SK-N-MC (cell line): Measurements from ENCODE around the gene CDH22.

Experiments used
- DNase-seq: peaks from one replicate; pipeline ENCODE4 v3.0.0-alpha.2; 2011; ENCODE audit warnings: low read depth, low spot score
- H3K27ac ChIP-seq: fragments of 200-600 bp; sonication (generic); 2 replicates; pipeline ENCODE4 v1.5.1; 2016; ENCODE audit warnings: mixed run types
- H3K36me3 ChIP-seq: fragments of 200-600 bp; sonication (generic); 2 replicates; pipeline ENCODE4 v1.6.1; 2017; ENCODE audit warnings: antibody characterized with exemption, low read length, mixed read lengths; ENCODE audit not compliant: insufficient read depth
- H3K4me3 ChIP-seq: fragments of 200-600 bp; sonication (generic); 2 replicates; pipeline ENCODE4 v1.5.1; 2016
- H3K9ac ChIP-seq: fragments of 200-600 bp; sonication (generic); 2 replicates; pipeline ENCODE4 v1.8.0; 2017; ENCODE audit warnings: mixed run types, mixed read lengths; ENCODE audit not compliant: insufficient read length
- H3K9me3 ChIP-seq: fragments of 200-600 bp; sonication (generic); 2 replicates; pipeline ENCODE4 v1.6.1; 2017; ENCODE audit warnings: low read depth, mild to moderate bottlenecking, antibody characterized with exemption, low read length, moderate library complexity, mixed read lengths
- EZH2 ChIP-seq: fragments of 200-600 bp; sonication (generic); IDR thresholded peaks from one replicate; pipeline ENCODE4 v1.6.1; 2017; ENCODE audit warnings: antibody characterized with exemption
- FOXP2 ChIP-seq: optimal IDR thresholded peaks from 2 replicates; pipeline ENCODE3; 2011; ENCODE audit warnings: mild to moderate bottlenecking, moderate library complexity; ENCODE audit not compliant: insufficient read depth; ENCODE audit errors: extremely low read length, control extremely low read depth
- POLR2AphosphoS5 ChIP-seq: IDR thresholded peaks from 2 replicates; pipeline ENCODE4 v1.6.1; 2012; ENCODE audit warnings: mild to moderate bottlenecking, low read depth, low read length, borderline replicate concordance

Gene CDH22

GRCh38 chr20:46139908-46140482, 168.3 kb downstream of the CDH22 start:
- Histone ChIP-seq H3K4me3 (no peak overlapping the region), H3K9me3 (no peaks in the 10 kb centered on the region), H3K36me3 (no peaks in the 10 kb centered on the region), H3K27ac (no peak overlapping the region), H3K9ac (no peak overlapping the region)
- no peak for DNase-seq
- TF ChIP-seq POLR2AphosphoS5 (no peak), FOXP2 (no peak), EZH2 (no peak)

GRCh38 chr20:46139266-46139889, 168.9 kb downstream of the CDH22 start:
- TF ChIP-seq FOXP2 (no peak), POLR2AphosphoS5 (no peak), EZH2 (no peak)
- no peak overlapping the region for H3K27ac ChIP-seq
- H3K36me3 ChIP-seq: no peaks in the 10 kb centered on the region
- H3K9me3 ChIP-seq: no peaks in the 10 kb centered on the region
- H3K9ac ChIP-seq: no peak overlapping the region
- no peak overlapping the region for H3K4me3 ChIP-seq
- DNase-seq: no peak

- Histone ChIP-seq H3K36me3 (no peaks in the 10 kb centered on the region), H3K9ac (no peak overlapping the region), H3K4me3 (no peak overlapping the region), H3K9me3 (no peaks in the 10 kb centered on the region), H3K27ac (no peak overlapping the region)
- DNase-seq: no peak
- no peak for TF ChIP-seq FOXP2
- no peak for TF ChIP-seq EZH2
Measured at GRCh38 chr20:46137816-46138215, 170.5 kb downstream of the CDH22 start.

- Histone ChIP-seq H3K9ac (no peak overlapping the region), H3K9me3 (no peaks in the 10 kb centered on the region), H3K36me3 (no peaks in the 10 kb centered on the region), H3K27ac (no peak overlapping the region), H3K4me3 (no peak overlapping the region)
- TF ChIP-seq EZH2 (no peak), POLR2AphosphoS5 (no peak), FOXP2 (no peak)
- DNase-seq: no peak
Measured at GRCh38 chr20:46135856-46136633, 172.3 kb downstream of the CDH22 start.

- TF ChIP-seq EZH2 (no peak), POLR2AphosphoS5 (no peak), FOXP2 (no peak)
- Histone ChIP-seq H3K9me3 (no peaks in the 10 kb centered on the region), H3K4me3 (no peak overlapping the region), H3K9ac (no peak overlapping the region), H3K36me3 (no peaks in the 10 kb centered on the region), H3K27ac (no peak overlapping the region)
- DNase-seq: no peak
Measured at GRCh38 chr20:46134716-46135115, 173.6 kb downstream of the CDH22 start.

- no peaks in the 10 kb centered on the region for H3K36me3 ChIP-seq
- no peaks in the 10 kb centered on the region for H3K9me3 ChIP-seq
- H3K27ac ChIP-seq: no peak overlapping the region
- DNase-seq: no peak
- TF ChIP-seq FOXP2 (no peak), EZH2 (no peak), POLR2AphosphoS5 (no peak)
- no peak overlapping the region for H3K9ac ChIP-seq
- H3K4me3 ChIP-seq: no peak overlapping the region
Measured at GRCh38 chr20:46133886-46134654, 174.2 kb downstream of the CDH22 start.

- Histone ChIP-seq H3K36me3 (no peaks in the 10 kb centered on the region), H3K27ac (no peak overlapping the region), H3K9me3 (no peaks in the 10 kb centered on the region), H3K4me3 (no peak overlapping the region), H3K9ac (no peak overlapping the region)
- no peak for TF ChIP-seq EZH2
- no peak for TF ChIP-seq POLR2AphosphoS5
- no peak for TF ChIP-seq FOXP2
- no peak for DNase-seq
Measured at GRCh38 chr20:46132705-46133120, 175.6 kb downstream of the CDH22 start.

GRCh38 chr20:46131396-46131795, 176.9 kb downstream of the CDH22 start:
- Histone ChIP-seq H3K36me3 (no peaks in the 10 kb centered on the region), H3K9me3 (no peaks in the 10 kb centered on the region), H3K9ac (no peak overlapping the region), H3K27ac (no peak overlapping the region), H3K4me3 (no peak overlapping the region)
- TF ChIP-seq POLR2AphosphoS5: no peak
- TF ChIP-seq EZH2: no peak
- TF ChIP-seq FOXP2: no peak
- DNase-seq: no peak
